ENCODE data around the gene DCBLD1. TPM values are rescaled to one million over a fixed set of nuclear protein-coding genes. Genes with fewer than 3 reads are reported as not detected.

DCBLD1 gene
- total RNA-seq, 3 donors from 2014 or later (not counting 1 experiment from before 2014, with no cell fraction given) = 8.4 to 16.1 (median 13.0) TPM

DNA sequence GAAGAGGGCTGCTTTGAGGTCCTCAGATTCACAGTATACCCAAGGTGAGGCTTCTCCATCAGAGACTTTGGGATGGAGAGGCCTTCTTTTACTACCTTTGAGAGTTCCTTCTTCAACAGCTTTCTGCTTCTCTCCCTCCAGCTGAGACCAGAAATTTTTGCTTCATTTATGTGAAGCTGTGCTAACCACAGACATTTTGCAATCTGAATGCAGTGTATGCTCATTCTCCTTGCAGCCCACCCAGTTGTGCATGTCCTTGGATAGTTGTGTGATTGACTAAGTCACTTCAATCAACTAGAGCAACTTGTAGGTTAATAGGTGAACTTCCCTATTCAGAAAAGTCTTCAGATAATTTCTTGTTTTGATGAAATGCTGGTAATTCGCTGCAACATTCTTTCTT lies 20.1 kb downstream of the DCBLD1 start:
- DNase-seq = no peak
- WGBS (ENCODE audit: insufficient coverage) = no CpG with 5 or more reads among the region's 1 CpG

GRCh38 chr6:117503211-117503610 lies 20.7 kb downstream of the DCBLD1 start:
- no peak for DNase-seq
- H3K9me3 ChIP-seq (ENCODE audit: control insufficient read depth, insufficient read depth, low read length) = no peaks in the 10 kb centered on the region
- no peaks in the 10 kb centered on the region for H3K4me1 ChIP-seq (ENCODE audit: control insufficient read depth, insufficient read depth, low read length)
- TF ChIP-seq, protein P1, sequence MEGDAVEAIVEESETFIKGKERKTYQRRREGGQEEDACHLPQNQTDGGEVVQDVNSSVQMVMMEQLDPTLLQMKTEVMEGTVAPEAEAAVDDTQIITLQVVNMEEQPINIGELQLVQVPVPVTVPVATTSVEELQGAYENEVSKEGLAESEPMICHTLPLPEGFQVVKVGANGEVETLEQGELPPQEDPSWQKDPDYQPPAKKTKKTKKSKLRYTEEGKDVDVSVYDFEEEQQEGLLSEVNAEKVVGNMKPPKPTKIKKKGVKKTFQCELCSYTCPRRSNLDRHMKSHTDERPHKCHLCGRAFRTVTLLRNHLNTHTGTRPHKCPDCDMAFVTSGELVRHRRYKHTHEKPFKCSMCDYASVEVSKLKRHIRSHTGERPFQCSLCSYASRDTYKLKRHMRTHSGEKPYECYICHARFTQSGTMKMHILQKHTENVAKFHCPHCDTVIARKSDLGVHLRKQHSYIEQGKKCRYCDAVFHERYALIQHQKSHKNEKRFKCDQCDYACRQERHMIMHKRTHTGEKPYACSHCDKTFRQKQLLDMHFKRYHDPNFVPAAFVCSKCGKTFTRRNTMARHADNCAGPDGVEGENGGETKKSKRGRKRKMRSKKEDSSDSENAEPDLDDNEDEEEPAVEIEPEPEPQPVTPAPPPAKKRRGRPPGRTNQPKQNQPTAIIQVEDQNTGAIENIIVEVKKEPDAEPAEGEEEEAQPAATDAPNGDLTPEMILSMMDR (IDR thresholded peaks at IDR 0.05) = no peak
- H3K27ac Mint-ChIP-seq = peak overlapping the region in 1 of 2 donors; percentile 22
- H3K27me3 Mint-ChIP-seq (ENCODE audit: low read depth in 2 of 2) = no peaks in the 10 kb centered on the region
- no peak for ATAC-seq
- no peak overlapping the region for H3K4me3 Mint-ChIP-seq
- peaks cover 7% of the 10 kb centered on the region for H3K36me3 Mint-ChIP-seq
- peaks cover 2 to 10% of the 10 kb centered on the region in 2 donors for H3K4me1 Mint-ChIP-seq
- H3K27me3 ChIP-seq (ENCODE audit: control insufficient read depth, insufficient read depth, low read length) = no peaks in the 10 kb centered on the region
- H3K4me3 ChIP-seq (ENCODE audit: low read length) = no peak overlapping the region
- H3K27ac ChIP-seq (ENCODE audit: low read length) = no peak overlapping the region
- peaks cover 2% of the 10 kb centered on the region for H3K36me3 ChIP-seq (ENCODE audit: control insufficient read depth, insufficient read depth, low read length)
- 67% methylated on average over 2 of the region's 2 CpGs for WGBS (ENCODE audit: insufficient coverage)
- H3K9me3 Mint-ChIP-seq = no peaks in the 10 kb centered on the region
- intact Hi-C loops (cut with micrococcal nuclease) = no loop called here

More for the DNA sequence above, 20.1 kb downstream of the DCBLD1 start:
- H3K4me1 ChIP-seq (ENCODE audit: control insufficient read depth, insufficient read depth, low read length) = no peaks in the 10 kb centered on the region
- peaks cover 2% of the 10 kb centered on the region for H3K36me3 ChIP-seq (ENCODE audit: control insufficient read depth, insufficient read depth, low read length)
- TF ChIP-seq, protein P1 (IDR thresholded peaks at IDR 0.05) = no peak
- intact Hi-C loops (cut with micrococcal nuclease) = no loop called here
- no peaks in the 10 kb centered on the region for H3K9me3 ChIP-seq (ENCODE audit: control insufficient read depth, insufficient read depth, low read length)
- H3K27ac ChIP-seq (ENCODE audit: low read length) = no peak overlapping the region
- H3K27me3 ChIP-seq (ENCODE audit: control insufficient read depth, insufficient read depth, low read length) = no peaks in the 10 kb centered on the region
- H3K36me3 Mint-ChIP-seq = peaks cover 7% of the 10 kb centered on the region
- no peak overlapping the region for H3K4me3 ChIP-seq (ENCODE audit: low read length)
- peak overlapping the region in 1 of 2 donors; percentile 22 for H3K27ac Mint-ChIP-seq
- H3K4me3 Mint-ChIP-seq = no peak overlapping the region
- H3K4me1 Mint-ChIP-seq = peaks cover 6 to 14% of the 10 kb centered on the region in 2 donors
- no peaks in the 10 kb centered on the region for H3K27me3 Mint-ChIP-seq (ENCODE audit: low read depth in 2 of 2)
- H3K9me3 Mint-ChIP-seq = no peaks in the 10 kb centered on the region
- ATAC-seq = no peak

GRCh38 chr6:117504478-117505144 lies 22.1 kb downstream of the DCBLD1 start:
- Histone ChIP-seq H3K27me3 (ENCODE audit: control insufficient read depth, insufficient read depth, low read length) (no peaks in the 10 kb centered on the region), H3K4me1 (ENCODE audit: control insufficient read depth, insufficient read depth, low read length) (no peaks in the 10 kb centered on the region), H3K9me3 (ENCODE audit: control insufficient read depth, insufficient read depth, low read length) (no peaks in the 10 kb centered on the region), H3K36me3 (ENCODE audit: control insufficient read depth, insufficient read depth, low read length) (peaks cover 2% of the 10 kb centered on the region), H3K27ac (ENCODE audit: low read length) (no peak overlapping the region), H3K4me3 (ENCODE audit: low read length) (no peak overlapping the region)
- H3K36me3 Mint-ChIP-seq = peaks cover 7% of the 10 kb centered on the region
- TF ChIP-seq, protein P1 (IDR thresholded peaks at IDR 0.05) = no peak
- H3K4me1 Mint-ChIP-seq = peaks cover 0 to 4% of the 10 kb centered on the region in 2 donors
- no peak overlapping the region for H3K27ac Mint-ChIP-seq
- DNase-seq = no peak
- no peak for ATAC-seq
- 89% methylated on average over 5 of the region's 7 CpGs for WGBS (ENCODE audit: insufficient coverage)
- no peaks in the 10 kb centered on the region for H3K9me3 Mint-ChIP-seq
- H3K4me3 Mint-ChIP-seq = no peak overlapping the region
- no peaks in the 10 kb centered on the region for H3K27me3 Mint-ChIP-seq (ENCODE audit: low read depth in 2 of 2)
- intact Hi-C loops (cut with micrococcal nuclease) = no loop called here

GRCh38 chr6:117505311-117505710 lies 22.8 kb downstream of the DCBLD1 start:
- no peak for ATAC-seq
- TF ChIP-seq, protein P1 (IDR thresholded peaks at IDR 0.05) = no peak
- Mint-ChIP-seq H3K9me3 (no peaks in the 10 kb centered on the region), H3K4me1 (peaks cover 0 to 4% of the 10 kb centered on the region in 2 donors), H3K27me3 (ENCODE audit: low read depth in 2 of 2) (no peaks in the 10 kb centered on the region), H3K27ac (no peak overlapping the region), H3K36me3 (peaks cover 7% of the 10 kb centered on the region), H3K4me3 (no peak overlapping the region)
- no peaks in the 10 kb centered on the region for H3K9me3 ChIP-seq (ENCODE audit: control insufficient read depth, insufficient read depth, low read length)
- no peaks in the 10 kb centered on the region for H3K27me3 ChIP-seq (ENCODE audit: control insufficient read depth, insufficient read depth, low read length)
- intact Hi-C loops (cut with micrococcal nuclease) = no loop called here
- no peak overlapping the region for H3K4me3 ChIP-seq (ENCODE audit: low read length)
- H3K36me3 ChIP-seq (ENCODE audit: control insufficient read depth, insufficient read depth, low read length) = peaks cover 2% of the 10 kb centered on the region
- H3K4me1 ChIP-seq (ENCODE audit: control insufficient read depth, insufficient read depth, low read length) = no peaks in the 10 kb centered on the region
- no peak for DNase-seq
- H3K27ac ChIP-seq (ENCODE audit: low read length) = no peak overlapping the region
- whole genome bisulfite sequencing (ENCODE audit: insufficient coverage) = 81% methylated on average over 4 of the region's 4 CpGs
